ENCODE data around the gene RPS18. TPM values are rescaled to one million over a fixed set of nuclear protein-coding genes. Genes with fewer than 3 reads are reported as not detected.

RPS18 gene
- total and polyA plus RNA-seq, 9 of the 15 experiments (the other 6 are each of a cell fraction or from before 2014, with no cell fraction given), result 5,023 to 17,516 (median 8,131) TPM

GRCh38 chr6:33288921-33289783, 17.3 kb downstream of the RPS18 start, which contains the start of the genes PFDN6 and WDR46 (continued):
- TF ChIP-seq KLF16 (IDR thresholded peaks at IDR 0.05), result no peak
- TF ChIP-seq ZFP30 (CRISPR knock-in tag; IDR thresholded peaks at IDR 0.05; ENCODE audit: borderline replicate concordance), result no peak
- TF ChIP-seq POLR3A (IDR thresholded peaks at IDR 0.05; ENCODE audit: borderline replicate concordance, extremely low read depth, insufficient read depth, insufficient read length), result no peak
- TF ChIP-seq CCNT2 (IDR thresholded peaks at IDR 0.05; ENCODE audit: borderline replicate concordance, extremely low read depth, insufficient read length, low read depth, low read length), result no peak
- 0 out of 2 replicates have a peak, but pooled peaks have one; percentile 32 for TF ChIP-seq ETV5 (CRISPR knock-in tag; IDR thresholded peaks at IDR 0.05; ENCODE audit: low read depth)
- no peak for TF ChIP-seq ARID2 (IDR thresholded peaks at IDR 0.05)
- no peak for TF ChIP-seq ZNF263 (CRISPR knock-in tag; IDR thresholded peaks at IDR 0.05; ENCODE audit: borderline replicate concordance)
- TF ChIP-seq ARID1B (IDR thresholded peaks at IDR 0.05), result no peak
- no peak for TF ChIP-seq ETS2 (tag; IDR thresholded peaks at IDR 0.05; ENCODE audit: borderline replicate concordance, poor library complexity, severe bottlenecking)
- no peak for TF ChIP-seq ZNF347 (CRISPR knock-in tag; IDR thresholded peaks at IDR 0.05; ENCODE audit: low read depth)
- TF ChIP-seq SRF (CRISPR knock-in tag; IDR thresholded peaks at IDR 0.05), result no peak
- TF ChIP-seq BCOR (IDR thresholded peaks at IDR 0.05), result no peak
- peak; percentile 86 for TF ChIP-seq MXD1 (CRISPR knock-in tag; IDR thresholded peaks at IDR 0.05; ENCODE audit: borderline replicate concordance, poor library complexity, severe bottlenecking)
- no peak for TF ChIP-seq NRF1 (conservative IDR thresholded peaks at IDR 0.05 in 1 of 2, IDR thresholded peaks at IDR 0.05 in 1 of 2)
- TF ChIP-seq POLR2A (conservative IDR thresholded peaks at IDR 0.05), result peak; percentile 89
- no peak for TF ChIP-seq JUNB (CRISPR knock-in tag; conservative IDR thresholded peaks at IDR 0.05)
- TF ChIP-seq SIN3A (IDR thresholded peaks at IDR 0.05; ENCODE audit: borderline replicate concordance in 2 of 2, control insufficient read depth in 1 of 2, low read depth in 2 of 2, low read length in 2 of 2), result peak; percentile 97 to 99
- TF ChIP-seq ZNF277 (CRISPR knock-in tag; IDR thresholded peaks at IDR 0.05; ENCODE audit: borderline replicate concordance), result no peak
- no peak for TF ChIP-seq KLF10 (CRISPR knock-in tag; IDR thresholded peaks at IDR 0.05)
- TF ChIP-seq BRD9 (IDR thresholded peaks at IDR 0.05; ENCODE audit: low read depth, partially characterized antibody), result no peak
- no peak for TF ChIP-seq HBP1 (CRISPR knock-in tag; IDR thresholded peaks at IDR 0.05)
- TF ChIP-seq GABPB1 (CRISPR knock-in tag; IDR thresholded peaks at IDR 0.05), result peak; percentile 99
- TF ChIP-seq ZFX (CRISPR knock-in tag; IDR thresholded peaks at IDR 0.05), result peak; percentile 61
- TF ChIP-seq TOE1 (IDR thresholded peaks at IDR 0.05; ENCODE audit: borderline replicate concordance), result no peak
- TF ChIP-seq TOE1 (CRISPR knock-in tag; IDR thresholded peaks at IDR 0.05; ENCODE audit: borderline replicate concordance, low read depth), result no peak
- TF ChIP-seq MAFG (tag; conservative IDR thresholded peaks at IDR 0.05), result no peak

All from K562 (cell line).